Body of pancreas (tissue), 4 donors: ENCODE data around the gene IPO5. TPM values are rescaled to one million over a fixed set of nuclear protein-coding genes. Genes with fewer than 3 reads are reported as not detected.
A peak's percentile ranks its signal among the peaks of the same experiment; 100 is the strongest.
"Not testable (repeated sequence)": the region's sequence is repeated elsewhere in the genome, so short reads cannot be mapped to it uniquely, and the experiment has no call there.

Source experiments
- ATAC-seq: fragments of 150-250 bp; one replicate; pipeline ENCODE4 v1.9.1; 2016
- DNase-seq, 4 donors: peaks; one replicate each; pipeline ENCODE4 v3.0.0-alpha.2; 2019
- H3K27ac ChIP-seq, 4 donors: fragments of 200-600 bp; sonication (generic); 1 replicate in 3 of 4; 2 replicates in 1 of 4; pipeline versions ENCODE4 v1.5.1 to v1.6.1; 2016 to 2019; ENCODE audit warnings: mild to moderate bottlenecking in 1 of 4, mixed read lengths in 1 of 4, moderate library complexity in 1 of 4
- H3K27me3 ChIP-seq, 2 donors: fragments of 200-600 bp; sonication (generic); one replicate each; pipeline ENCODE4 v1.6.0; 2016; ENCODE audit warnings: mild to moderate bottlenecking in 1 of 2
- H3K36me3 ChIP-seq, 2 donors: fragments of 200-600 bp; sonication (generic); replicated peaks in 1 of 2; 2 replicates each; pipeline ENCODE4 v1.5.1; 2016; ENCODE audit warnings: low read depth in 2 of 2; ENCODE audit not compliant: insufficient read depth in 1 of 2
- H3K4me1 ChIP-seq: fragments of 200-600 bp; sonication (generic); one replicate; pipeline ENCODE4 v1.6.0; 2016
- H3K4me3 ChIP-seq, 2 donors: fragments of 200-600 bp; sonication (generic); 1 replicate in 1 of 2; 2 replicates in 1 of 2; pipeline ENCODE4 v1.5.1; 2016 to 2019
- H3K9me3 ChIP-seq, 3 donors: fragments of 200-600 bp; sonication (generic); 1 replicate in 2 of 3; 2 replicates in 1 of 3; pipeline ENCODE4 v1.5.1; 2016
- POLR2A ChIP-seq, 3 donors: fragments of 450-650 bp; IDR thresholded peaks; one replicate each; pipeline ENCODE4 v1.6.1; 2016; ENCODE audit warnings: antibody characterized with exemption in 3 of 3, mild to moderate bottlenecking in 2 of 3
- WGBS, 2 donors: methylation state at CpG; one replicate each; pipeline ENCODE4 v1.1.5; 2017; 5-methylcytosine and 5-hydroxymethylcytosine counted together
- intact Hi-C: fragments of 100-400 bp; cut with DNase I; formaldehyde crosslinking; loops from one replicate; pipeline ENCODE4 v1.15.1; 2023
- total RNA-seq, 2 donors: library from RNA; depleted of rRNA; stranded (reverse); fragments of >200 nt; gene quantifications; one replicate each; pipeline ENCODE4 v1.1.0, GENCODE V29; 2016
- TF ChIP-seq, protein P1 (sequence below), 7 experiments: fragments of 450-650 bp in 4 of 7; fragments of 200-600 bp in 3 of 7; sonication (generic) in 3 of 7; IDR thresholded peaks; one replicate each; pipeline ENCODE4 v1.5.1; 2016 to 2019; ENCODE audit warnings: antibody characterized with exemption in 7 of 7

Gene IPO5
- total RNA-seq, 2 donors from 2014 or later: 84.0 to 96.8 TPM

- H3K27ac ChIP-seq: peak overlapping the region in 1 of 4 donors; percentile 8
- no peak for TF ChIP-seq POLR2A (IDR thresholded peaks at IDR 0.05)
- TF ChIP-seq, protein P1, sequence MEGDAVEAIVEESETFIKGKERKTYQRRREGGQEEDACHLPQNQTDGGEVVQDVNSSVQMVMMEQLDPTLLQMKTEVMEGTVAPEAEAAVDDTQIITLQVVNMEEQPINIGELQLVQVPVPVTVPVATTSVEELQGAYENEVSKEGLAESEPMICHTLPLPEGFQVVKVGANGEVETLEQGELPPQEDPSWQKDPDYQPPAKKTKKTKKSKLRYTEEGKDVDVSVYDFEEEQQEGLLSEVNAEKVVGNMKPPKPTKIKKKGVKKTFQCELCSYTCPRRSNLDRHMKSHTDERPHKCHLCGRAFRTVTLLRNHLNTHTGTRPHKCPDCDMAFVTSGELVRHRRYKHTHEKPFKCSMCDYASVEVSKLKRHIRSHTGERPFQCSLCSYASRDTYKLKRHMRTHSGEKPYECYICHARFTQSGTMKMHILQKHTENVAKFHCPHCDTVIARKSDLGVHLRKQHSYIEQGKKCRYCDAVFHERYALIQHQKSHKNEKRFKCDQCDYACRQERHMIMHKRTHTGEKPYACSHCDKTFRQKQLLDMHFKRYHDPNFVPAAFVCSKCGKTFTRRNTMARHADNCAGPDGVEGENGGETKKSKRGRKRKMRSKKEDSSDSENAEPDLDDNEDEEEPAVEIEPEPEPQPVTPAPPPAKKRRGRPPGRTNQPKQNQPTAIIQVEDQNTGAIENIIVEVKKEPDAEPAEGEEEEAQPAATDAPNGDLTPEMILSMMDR (IDR thresholded peaks at IDR 0.05): peak in 5 of 7 experiments; percentile 13 to 44 (median 28)
- intact Hi-C loops: no loop called here
- H3K4me1 ChIP-seq: peaks cover 6% of the 10 kb centered on the region
- no peaks in the 10 kb centered on the region for H3K27me3 ChIP-seq
- peak; percentile 22 to 33 (median 27) for DNase-seq
- WGBS, 2 donors: 30 to 33% methylated on average over 19 of the region's 19 CpGs
- ATAC-seq: no peak
- H3K4me3 ChIP-seq: no peak overlapping the region
- H3K36me3 ChIP-seq: no peaks in the 10 kb centered on the region
- H3K9me3 ChIP-seq: no peaks in the 10 kb centered on the region
Measured at GRCh38 chr13:98033277-98034247, 80.1 kb downstream of the IPO5 start.

- DNase-seq: no peak
- 66 to 67% methylated on average over 5 of the region's 5 CpGs for WGBS, 2 donors
- H3K27ac ChIP-seq: no peak overlapping the region
- H3K4me1 ChIP-seq: peaks cover 6% of the 10 kb centered on the region
- intact Hi-C loops: no loop called here
- H3K4me3 ChIP-seq: no peak overlapping the region
- TF ChIP-seq, protein P1 (IDR thresholded peaks at IDR 0.05): no peak
- TF ChIP-seq POLR2A (IDR thresholded peaks at IDR 0.05): no peak
- H3K9me3 ChIP-seq: no peaks in the 10 kb centered on the region
- H3K27me3 ChIP-seq: no peaks in the 10 kb centered on the region
- no peaks in the 10 kb centered on the region for H3K36me3 ChIP-seq
- ATAC-seq: no peak
Measured at GRCh38 chr13:98035373-98035772, 81.9 kb downstream of the IPO5 start.

- DNase-seq, ATAC-seq, H3K9me3 ChIP-seq, H3K27ac ChIP-seq, H3K4me3 ChIP-seq, H3K36me3 ChIP-seq, H3K4me1 ChIP-seq, H3K27me3 ChIP-seq, intact Hi-C loops: not testable (repeated sequence)
- WGBS, 2 donors: 85 to 93% methylated on average over 12 of the region's 12 CpGs
Measured at GRCh38 chr13:98036564-98037302, 83.3 kb downstream of the IPO5 start.

GRCh38 chr13:98039261-98039660, 85.8 kb downstream of the IPO5 start:
- 96 to 97% methylated on average over 7 of the region's 7 CpGs for WGBS, 2 donors
- TF ChIP-seq POLR2A (IDR thresholded peaks at IDR 0.05): no peak
- TF ChIP-seq, protein P1 (IDR thresholded peaks at IDR 0.05): no peak
- H3K27me3 ChIP-seq: no peaks in the 10 kb centered on the region

GRCh38 chr13:98039964-98040363, 86.5 kb downstream of the IPO5 start:
- TF ChIP-seq, protein P1 (IDR thresholded peaks at IDR 0.05): no peak
- no peak for TF ChIP-seq POLR2A (IDR thresholded peaks at IDR 0.05)

More at GRCh38 chr13:98039261-98039660, 85.8 kb downstream of the IPO5 start:
- intact Hi-C loops: no loop called here
- DNase-seq (no peak), ATAC-seq (no peak)
- Histone ChIP-seq H3K9me3 (no peaks in the 10 kb centered on the region), H3K4me1 (no peaks in the 10 kb centered on the region), H3K4me3 (no peak overlapping the region), H3K27ac (no peak overlapping the region), H3K36me3 (no peaks in the 10 kb centered on the region)

More at GRCh38 chr13:98039964-98040363, 86.5 kb downstream of the IPO5 start:
- Histone ChIP-seq H3K27ac (no peak overlapping the region), H3K9me3 (no peaks in the 10 kb centered on the region), H3K27me3 (no peaks in the 10 kb centered on the region), H3K36me3 (no peaks in the 10 kb centered on the region), H3K4me1 (no peaks in the 10 kb centered on the region), H3K4me3 (no peak overlapping the region)
- intact Hi-C loops: no loop called here
- ATAC-seq (no peak), DNase-seq (no peak)
- WGBS, 2 donors: 64% methylated on average over 10 of the region's 10 CpGs
